Measurements from ENCODE around the gene TEAD1. TPM values are rescaled to one million over a fixed set of nuclear protein-coding genes. Genes with fewer than 3 reads are reported as not detected.

Gene TEAD1
- total RNA-seq, 2 experiments from 2014 or later = 0.11 TPM; not detected in 1

DNA sequence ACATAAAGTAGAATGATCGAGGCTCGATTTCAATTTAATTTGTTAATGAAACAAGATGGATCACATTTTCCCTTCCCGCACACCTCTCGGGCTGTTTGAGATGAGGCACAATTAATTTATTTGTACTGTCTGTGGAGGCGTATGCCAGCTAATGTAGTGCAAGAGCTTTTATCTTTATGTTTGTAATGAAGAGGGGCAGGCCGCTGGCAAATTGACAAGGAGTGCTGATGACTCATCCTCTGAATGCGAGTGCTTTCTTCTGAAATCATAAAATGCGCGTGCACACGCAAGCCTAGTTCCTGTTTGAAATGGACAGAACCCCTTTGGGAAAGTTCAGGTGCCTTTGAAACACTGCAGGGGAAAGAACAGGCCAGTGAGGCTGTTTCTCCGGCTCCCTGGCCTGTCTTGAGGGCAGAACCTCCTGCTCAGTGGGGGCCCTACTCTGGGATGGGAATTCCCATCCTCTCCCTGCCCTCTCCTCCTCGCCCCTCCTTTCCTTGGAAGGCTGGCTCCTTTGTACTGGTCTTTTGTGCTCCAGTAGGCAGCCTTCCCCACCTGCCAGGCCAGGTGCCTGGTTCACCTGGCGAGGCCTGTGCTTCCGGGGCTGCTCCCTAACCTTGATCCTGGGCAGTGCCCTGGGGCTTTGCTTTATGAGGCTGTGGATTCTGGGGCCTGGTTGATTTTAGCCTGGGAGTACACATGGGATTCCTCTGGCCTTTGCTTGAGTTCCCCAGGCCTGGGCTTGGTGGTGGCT, 50.3 kb downstream of the TEAD1 start:
- Mint-ChIP-seq H3K27me3 (peaks cover 85% of the 10 kb centered on the region), H3K4me3 (no peak overlapping the region), H3K4me1 (ENCODE audit: low read depth) (no peaks in the 10 kb centered on the region), H3K36me3 (ENCODE audit: low read depth) (no peaks in the 10 kb centered on the region), H3K9me3 (no peaks in the 10 kb centered on the region), H3K27ac (no peak overlapping the region)
- ChIA-PET CTCF (no interaction called here), POLR2A (no interaction called here)
- TF ChIP-seq, protein P1, sequence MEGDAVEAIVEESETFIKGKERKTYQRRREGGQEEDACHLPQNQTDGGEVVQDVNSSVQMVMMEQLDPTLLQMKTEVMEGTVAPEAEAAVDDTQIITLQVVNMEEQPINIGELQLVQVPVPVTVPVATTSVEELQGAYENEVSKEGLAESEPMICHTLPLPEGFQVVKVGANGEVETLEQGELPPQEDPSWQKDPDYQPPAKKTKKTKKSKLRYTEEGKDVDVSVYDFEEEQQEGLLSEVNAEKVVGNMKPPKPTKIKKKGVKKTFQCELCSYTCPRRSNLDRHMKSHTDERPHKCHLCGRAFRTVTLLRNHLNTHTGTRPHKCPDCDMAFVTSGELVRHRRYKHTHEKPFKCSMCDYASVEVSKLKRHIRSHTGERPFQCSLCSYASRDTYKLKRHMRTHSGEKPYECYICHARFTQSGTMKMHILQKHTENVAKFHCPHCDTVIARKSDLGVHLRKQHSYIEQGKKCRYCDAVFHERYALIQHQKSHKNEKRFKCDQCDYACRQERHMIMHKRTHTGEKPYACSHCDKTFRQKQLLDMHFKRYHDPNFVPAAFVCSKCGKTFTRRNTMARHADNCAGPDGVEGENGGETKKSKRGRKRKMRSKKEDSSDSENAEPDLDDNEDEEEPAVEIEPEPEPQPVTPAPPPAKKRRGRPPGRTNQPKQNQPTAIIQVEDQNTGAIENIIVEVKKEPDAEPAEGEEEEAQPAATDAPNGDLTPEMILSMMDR (IDR thresholded peaks at IDR 0.05) = no peak
- peaks cover 0 to 4% of the 10 kb centered on the region in 2 experiments for H3K9me3 ChIP-seq (ENCODE audit: control insufficient read depth in 1 of 2, insufficient read depth in 1 of 2, low read length in 2 of 2)
- intact Hi-C loops (cut with DNase I, micrococcal nuclease) = no loop called here
- DNase-seq (no peak), ATAC-seq (ENCODE audit: poor library complexity) (no peak)
- peaks cover 40 to 54% of the 10 kb centered on the region in 2 experiments for H3K27me3 ChIP-seq (ENCODE audit: control insufficient read depth in 1 of 2, insufficient read depth in 2 of 2, low read length in 2 of 2)
- no peaks in the 10 kb centered on the region for H3K4me1 ChIP-seq (ENCODE audit: insufficient read depth, low read length)
- no peaks in the 10 kb centered on the region for H3K36me3 ChIP-seq (ENCODE audit: insufficient read depth, low read length)
- H3K27ac ChIP-seq (ENCODE audit: low read depth in 1 of 2, low read length in 2 of 2) = no peak overlapping the region
- H3K4me3 ChIP-seq (ENCODE audit: low read length) = no peak overlapping the region

- no peaks in the 10 kb centered on the region for H3K4me1 Mint-ChIP-seq (ENCODE audit: low read depth)
Measured at GRCh38 chr11:12725055-12725862, 51.0 kb downstream of the TEAD1 start.

DNA sequence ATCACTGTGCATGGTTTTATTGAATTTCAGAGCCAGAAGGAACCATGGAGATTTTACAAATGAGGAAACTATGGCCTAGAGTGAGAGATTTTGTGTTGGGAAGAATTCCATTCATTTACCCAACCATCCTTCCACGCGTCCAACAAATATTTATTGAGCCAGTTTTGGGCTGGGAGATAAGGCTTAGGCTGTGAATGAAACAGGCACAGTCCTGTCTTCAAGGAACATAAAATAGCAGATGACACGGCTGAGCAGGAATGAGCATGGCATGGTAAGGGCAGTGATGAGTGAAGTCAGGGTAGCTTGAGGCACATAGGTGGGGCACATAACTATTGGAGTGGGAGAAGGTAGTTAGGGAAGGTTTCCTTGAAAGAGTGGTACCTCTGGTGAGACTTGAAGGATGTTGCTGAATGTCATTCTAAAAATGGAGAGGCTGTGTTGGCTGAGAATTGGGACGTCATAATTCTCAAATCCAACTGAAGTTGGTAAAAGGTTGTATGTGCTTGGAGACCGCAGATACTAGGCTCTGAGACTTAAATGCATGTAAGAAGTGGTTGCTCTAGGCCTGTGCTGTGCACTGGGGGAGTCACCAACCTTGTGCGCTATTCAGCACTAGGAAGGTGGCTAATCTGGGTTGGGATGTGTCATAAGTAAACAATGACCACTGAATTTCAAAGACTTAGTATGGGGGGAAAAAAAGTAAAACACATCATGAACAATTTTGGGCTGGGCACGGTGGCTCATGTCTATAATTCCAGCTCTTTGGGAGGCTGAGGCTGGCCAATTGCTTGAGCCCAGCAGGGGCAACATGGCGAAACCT, 51.9 kb downstream of the TEAD1 start:
- Histone ChIP-seq H3K9me3 (ENCODE audit: control insufficient read depth in 1 of 2, insufficient read depth in 1 of 2, low read length in 2 of 2) (peaks cover 0 to 4% of the 10 kb centered on the region in 2 experiments), H3K4me3 (ENCODE audit: low read length) (no peak overlapping the region), H3K36me3 (ENCODE audit: insufficient read depth, low read length) (no peaks in the 10 kb centered on the region), H3K27me3 (ENCODE audit: control insufficient read depth in 1 of 2, insufficient read depth in 2 of 2, low read length in 2 of 2) (peaks cover 32 to 42% of the 10 kb centered on the region in 2 experiments), H3K27ac (ENCODE audit: low read depth in 1 of 2, low read length in 2 of 2) (no peak overlapping the region), H3K4me1 (ENCODE audit: insufficient read depth, low read length) (no peaks in the 10 kb centered on the region)
- peaks cover 77% of the 10 kb centered on the region for H3K27me3 Mint-ChIP-seq
- no peaks in the 10 kb centered on the region for H3K36me3 Mint-ChIP-seq (ENCODE audit: low read depth)
- no peaks in the 10 kb centered on the region for H3K4me1 Mint-ChIP-seq (ENCODE audit: low read depth)
- no peak overlapping the region for H3K27ac Mint-ChIP-seq
- intact Hi-C loops (cut with DNase I, micrococcal nuclease) = no loop called here
- TF ChIP-seq, protein P1 (IDR thresholded peaks at IDR 0.05) = no peak
- ATAC-seq (ENCODE audit: poor library complexity) (no peak), DNase-seq (no peak)
- no peaks in the 10 kb centered on the region for H3K9me3 Mint-ChIP-seq
- H3K4me3 Mint-ChIP-seq = no peak overlapping the region
- POLR2A ChIA-PET = no interaction called here
- CTCF ChIA-PET = no interaction called here

More at GRCh38 chr11:12725055-12725862, 51.0 kb downstream of the TEAD1 start:
- Histone ChIP-seq H3K9me3 (ENCODE audit: control insufficient read depth in 1 of 2, insufficient read depth in 1 of 2, low read length in 2 of 2) (peaks cover 0 to 4% of the 10 kb centered on the region in 2 experiments), H3K4me3 (ENCODE audit: low read length) (no peak overlapping the region), H3K4me1 (ENCODE audit: insufficient read depth, low read length) (no peaks in the 10 kb centered on the region), H3K27me3 (ENCODE audit: control insufficient read depth in 1 of 2, insufficient read depth in 2 of 2, low read length in 2 of 2) (peaks cover 40 to 50% of the 10 kb centered on the region in 2 experiments), H3K27ac (ENCODE audit: low read depth in 1 of 2, low read length in 2 of 2) (no peak overlapping the region), H3K36me3 (ENCODE audit: insufficient read depth, low read length) (no peaks in the 10 kb centered on the region)
- no peak for ATAC-seq (ENCODE audit: poor library complexity)
- no peaks in the 10 kb centered on the region for H3K9me3 Mint-ChIP-seq
- POLR2A ChIA-PET = no interaction called here
- no peaks in the 10 kb centered on the region for H3K36me3 Mint-ChIP-seq (ENCODE audit: low read depth)
- H3K27me3 Mint-ChIP-seq = peaks cover 83% of the 10 kb centered on the region
- TF ChIP-seq, protein P1 (IDR thresholded peaks at IDR 0.05) = no peak
- CTCF ChIA-PET = no interaction called here
- H3K4me3 Mint-ChIP-seq = no peak overlapping the region
- DNase-seq = no peak
- intact Hi-C loops (cut with DNase I, micrococcal nuclease) = no loop called here
- H3K27ac Mint-ChIP-seq = no peak overlapping the region
